GM18508 (cell line): ENCODE measurements around the gene RALGAPA2.

Experiments used
- ATAC-seq: cut with Tn5 transposase; IDR thresholded peaks from one replicate; pipeline ENCODE4 v1.9.1; 2021; ENCODE audit warnings: moderate number of reproducible peaks; ENCODE audit not compliant: insufficient read depth, unreplicated experiment

Gene RALGAPA2

GRCh38 chr20:20729563-20729962 lies 17.1 kb upstream of the RALGAPA2 start:
- no peak for ATAC-seq

- ATAC-seq: no peak
Observed at GRCh38 chr20:20721489-20721888, 9.0 kb upstream of the RALGAPA2 start.

GRCh38 chr20:20720158-20720557 lies 7.7 kb upstream of the RALGAPA2 start:
- no peak for ATAC-seq

GRCh38 chr20:20719411-20719810 lies 7.0 kb upstream of the RALGAPA2 start:
- ATAC-seq: no peak

DNA sequence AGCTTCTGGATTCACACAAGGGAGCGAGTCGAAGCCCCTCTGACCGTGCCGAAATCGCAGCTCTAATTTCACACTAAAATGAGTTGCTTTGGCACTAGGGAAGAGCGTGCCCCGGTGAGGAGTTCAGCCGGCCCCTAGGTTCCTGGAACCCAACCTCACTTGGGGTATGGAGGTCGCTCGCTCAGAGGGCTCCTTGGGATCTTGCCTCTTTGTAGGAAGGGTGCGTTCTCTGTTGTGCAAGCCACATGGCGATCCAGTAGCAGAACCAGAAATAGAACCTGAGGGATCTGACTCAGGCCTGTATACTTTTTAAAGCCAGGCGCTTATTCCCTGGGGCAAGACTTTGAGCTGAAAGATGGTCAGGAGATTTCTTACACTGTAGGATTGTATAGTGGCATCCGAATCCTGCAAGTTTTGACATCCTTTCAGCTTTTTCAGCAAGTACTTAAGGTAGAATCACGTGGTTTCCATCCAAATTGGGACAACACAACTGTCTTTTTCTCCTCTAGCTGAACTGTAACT lies 861 bp upstream of the RALGAPA2 start:
- no peak for ATAC-seq

GRCh38 chr20:20712004-20712473 lies 405 bp downstream of the RALGAPA2 start:
- no peak for ATAC-seq

DNA sequence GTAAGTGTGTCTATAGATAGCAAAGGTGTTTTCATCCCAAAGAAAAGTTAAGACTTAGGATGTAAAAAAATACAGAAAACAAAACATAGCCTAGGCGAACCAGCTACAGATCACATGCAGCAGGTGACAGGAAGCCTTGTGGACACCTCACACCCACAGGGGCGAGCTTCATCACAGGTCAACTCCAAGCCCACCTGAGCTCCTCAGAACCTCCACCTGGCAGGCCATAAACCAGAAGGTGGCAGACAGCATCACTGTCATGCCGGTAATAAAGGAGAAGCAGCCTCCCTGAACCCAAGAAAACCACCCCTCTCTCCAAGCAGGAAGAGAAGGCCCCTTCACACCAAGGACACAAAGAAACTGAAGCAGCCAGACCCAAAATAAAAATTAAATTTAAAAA lies 1.0 kb downstream of the RALGAPA2 start:
- ATAC-seq: no peak

- ATAC-seq: no peak
Observed at GRCh38 chr20:20710443-20711315, 1.8 kb downstream of the RALGAPA2 start.

DNA sequence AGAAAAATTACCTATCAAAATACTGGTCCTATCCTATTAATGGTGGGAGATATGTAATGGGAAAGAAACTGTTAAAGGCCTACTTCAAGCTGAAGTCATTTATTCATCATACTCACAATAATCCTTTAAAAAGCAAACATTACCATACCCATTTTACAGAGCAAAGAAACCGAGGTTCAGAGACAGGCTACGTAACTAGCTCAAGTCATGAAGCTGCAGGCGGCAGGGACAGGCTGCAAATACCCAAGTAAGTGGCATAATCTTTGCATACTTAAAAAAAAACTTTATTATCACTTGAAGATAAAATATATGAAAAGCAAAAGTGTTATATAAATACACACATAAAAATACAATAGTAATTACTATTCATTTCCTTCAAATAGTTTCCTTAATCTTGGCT lies 2.6 kb downstream of the RALGAPA2 start:
- ATAC-seq: no peak

- no peak for ATAC-seq
Observed at GRCh38 chr20:20706285-20706684, 6.2 kb downstream of the RALGAPA2 start.

DNA sequence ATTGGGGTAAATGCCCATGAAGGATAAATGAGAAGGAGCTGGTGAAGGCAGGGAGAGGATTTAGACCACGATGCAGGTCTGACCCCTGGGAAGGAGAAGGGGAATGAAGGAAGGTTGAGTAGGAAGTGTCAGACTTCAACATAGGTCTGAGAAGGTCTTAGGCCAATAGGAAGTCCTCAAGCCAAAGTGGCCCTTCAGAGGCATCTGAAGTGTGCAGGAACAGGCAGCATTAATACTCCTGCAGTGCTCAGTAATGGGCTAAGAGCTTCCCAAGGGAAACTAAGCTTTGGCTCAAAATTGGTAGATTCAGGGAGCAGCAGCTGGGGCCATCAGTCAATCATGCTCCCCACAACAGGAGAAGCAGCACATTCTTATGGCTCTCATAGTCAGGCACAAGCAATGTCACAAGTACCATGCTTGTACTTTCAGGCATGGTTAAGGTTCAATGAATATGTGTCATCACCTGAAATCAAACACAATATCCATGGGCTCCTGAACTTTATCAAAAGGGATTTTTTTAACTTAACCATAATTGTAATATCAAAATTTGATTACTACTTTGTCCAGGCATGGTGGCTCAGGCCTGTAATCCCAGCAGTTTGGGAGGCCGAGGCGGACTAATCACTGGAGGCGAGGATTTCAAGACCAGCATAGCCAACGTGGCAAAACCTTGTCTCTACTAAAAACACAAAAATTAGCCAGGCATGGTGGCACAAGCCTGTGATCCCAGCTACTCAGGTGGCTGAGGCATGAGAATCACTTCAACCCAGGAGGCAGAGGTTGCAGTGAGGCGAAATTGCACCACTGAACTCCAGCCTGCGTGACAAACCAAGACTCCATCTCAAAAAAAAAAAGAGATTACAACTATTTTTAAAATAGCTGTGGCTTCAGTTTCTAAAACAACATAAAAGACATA lies 9.9 kb downstream of the RALGAPA2 start:
- ATAC-seq: no peak

DNA sequence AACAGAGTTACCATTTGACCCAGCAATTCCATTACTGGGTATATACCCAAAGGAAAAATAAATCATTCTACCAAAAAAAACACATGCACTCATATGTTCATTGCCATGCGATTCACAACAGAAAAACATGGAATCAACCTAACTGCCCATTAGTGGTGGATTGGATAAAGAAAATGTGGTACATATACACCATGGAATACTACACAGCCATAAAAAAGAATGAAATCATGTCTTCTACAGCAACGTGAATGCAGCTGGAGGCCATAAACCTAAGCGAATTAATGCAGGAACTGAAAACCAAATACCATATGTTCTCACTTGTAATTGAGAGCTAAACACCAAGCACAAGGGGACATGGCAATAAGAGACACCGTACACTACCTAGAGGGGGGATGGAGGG lies 12.5 kb downstream of the RALGAPA2 start:
- ATAC-seq: no peak

DNA sequence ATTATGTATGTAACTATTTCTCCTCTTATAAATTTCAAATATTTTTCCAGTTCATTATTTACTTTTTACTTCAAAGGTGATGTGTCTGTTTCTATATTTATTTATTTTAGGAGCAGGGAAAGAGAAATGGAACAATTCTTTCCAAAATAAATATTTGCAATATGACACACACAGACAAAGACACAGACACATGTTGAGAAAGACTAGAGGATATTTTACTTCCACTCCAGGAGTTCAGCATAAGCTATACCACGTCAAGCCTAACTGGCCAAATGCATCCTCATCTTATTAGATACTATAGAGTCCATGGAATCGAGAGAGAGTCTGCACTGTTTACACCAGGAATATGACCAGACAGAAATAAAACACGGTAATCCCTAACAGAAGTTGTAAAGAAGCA lies 13.3 kb downstream of the RALGAPA2 start:
- ATAC-seq: no peak

DNA sequence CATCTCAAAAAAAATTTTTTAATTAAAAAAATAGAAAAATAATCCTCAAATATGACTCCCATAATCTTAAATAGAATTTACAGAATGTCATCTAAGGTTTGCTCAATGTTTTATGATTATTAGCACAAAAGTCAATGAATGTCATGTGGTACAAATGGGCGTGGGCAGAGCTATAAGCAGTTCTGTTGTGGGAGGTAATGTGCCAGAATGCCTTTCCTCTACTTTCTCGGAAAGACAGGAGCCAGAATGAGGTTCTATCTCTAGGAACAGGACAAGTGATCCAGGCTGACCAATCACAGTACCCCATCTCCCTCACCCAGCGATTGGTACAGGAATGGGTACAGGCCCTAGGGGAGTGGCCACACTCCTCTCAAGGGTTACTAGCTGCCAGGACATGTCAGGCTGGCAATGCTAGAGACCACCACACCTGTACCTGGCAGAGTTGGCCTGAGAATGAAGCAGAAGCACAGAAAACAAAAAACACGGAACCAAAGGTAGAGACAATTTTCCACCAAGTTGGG lies 15.1 kb downstream of the RALGAPA2 start:
- no peak for ATAC-seq

- no peak for ATAC-seq
Observed at GRCh38 chr20:20695250-20695816, 17.1 kb downstream of the RALGAPA2 start.

- ATAC-seq: no peak
Observed at GRCh38 chr20:20694591-20694990, 17.9 kb downstream of the RALGAPA2 start.

DNA sequence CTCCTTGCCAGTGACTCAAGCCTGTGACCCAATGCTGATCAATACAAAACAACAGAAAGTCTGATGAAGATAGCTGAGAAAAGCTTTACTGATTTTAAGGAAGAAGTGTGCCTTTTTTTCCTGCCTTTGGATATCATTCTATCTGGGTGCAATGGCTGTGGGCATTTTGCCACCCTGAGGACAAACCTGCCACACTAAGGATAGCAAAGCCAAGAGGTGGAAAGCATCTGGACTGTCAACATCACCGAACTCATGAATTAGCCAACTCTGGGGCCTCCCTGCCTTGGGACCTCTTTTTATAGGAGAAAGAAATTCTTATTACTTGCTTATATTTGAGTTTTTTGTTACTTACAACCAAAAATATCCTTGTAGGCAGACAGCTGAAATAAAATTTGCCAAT lies 19.9 kb downstream of the RALGAPA2 start:
- ATAC-seq: no peak

GRCh38 chr20:20691477-20692235 lies 20.8 kb downstream of the RALGAPA2 start:
- ATAC-seq: peak; percentile 31

- ATAC-seq: peak; percentile 70
Observed at GRCh38 chr20:20690676-20691476, 21.6 kb downstream of the RALGAPA2 start.
